OCI-LY7 (cell line): ENCODE measurements around the gene C19orf67. TPM values are rescaled to one million over a fixed set of nuclear protein-coding genes. Genes with fewer than 3 reads are reported as not detected.

ENCODE experiments used
- BruUV-seq: library from RNA; stranded (reverse); fragments of 400-500 nt; replicated peaks from 2 replicates; lab custom pipeline; 2021; lab: Mats Ljungman, UMichigan
- CTCF ChIA-PET: fragments of 300-600 bp; sonication (Branson Sonifier 250); formaldehyde crosslinking; loops from one replicate; lab custom pipeline; 2022; ENCODE audit warnings: antibody characterized with exemption; ENCODE audit not compliant: unreplicated experiment; lab: Charles Lee
- POLR2A ChIA-PET: fragments of 300-600 bp; sonication (Branson Sonifier 250); formaldehyde crosslinking; loops from one replicate; lab custom pipeline; 2022; ENCODE audit warnings: antibody characterized with exemption; lab: Charles Lee
- DNase-seq: peaks from one replicate; pipeline ENCODE4 v3.0.0-alpha.2; 2015; ENCODE audit warnings: low spot score
- H2AFZ ChIP-seq: fragments of 200-600 bp; sonication (generic), shearing (Covaris generic); 2 replicates; pipeline ENCODE4 v1.6.1; 2014; ENCODE audit warnings: mild to moderate bottlenecking, antibody characterized with exemption, low read length, moderate library complexity
- H3K27ac ChIP-seq: fragments of 200-600 bp; sonication (generic); 2 replicates; pipeline ENCODE4 v1.5.1; 2014; ENCODE audit warnings: mixed run types, low read depth, mild to moderate bottlenecking, moderate library complexity, low read length, inconsistent platforms; ENCODE audit not compliant: poor library complexity, severe bottlenecking
- H3K36me3 ChIP-seq: fragments of 200-600 bp; sonication (generic); 2 replicates; pipeline ENCODE4 v1.6.1; 2014; ENCODE audit warnings: mild to moderate bottlenecking, antibody characterized with exemption, low read length, moderate library complexity, mixed read lengths; ENCODE audit not compliant: insufficient read depth
- H3K4me1 ChIP-seq: fragments of 200-600 bp; sonication (generic); 2 replicates; pipeline ENCODE4 v1.5.1; 2014; ENCODE audit warnings: mild to moderate bottlenecking, low read length; ENCODE audit not compliant: insufficient read depth, poor library complexity, severe bottlenecking
- H3K4me2 ChIP-seq: fragments of 200-600 bp; sonication (generic); 2 replicates; pipeline ENCODE4 v1.6.1; 2014; ENCODE audit warnings: mild to moderate bottlenecking, low read length
- H3K4me3 ChIP-seq: fragments of 200-600 bp; sonication (generic); 2 replicates; pipeline ENCODE4 v1.5.1; 2014; ENCODE audit warnings: mild to moderate bottlenecking, low read depth, low read length; ENCODE audit not compliant: poor library complexity, severe bottlenecking
- H3K79me2 ChIP-seq: fragments of 200-600 bp; sonication (generic); 2 replicates; pipeline ENCODE4 v1.6.1; 2016; ENCODE audit warnings: low read depth, mild to moderate bottlenecking, low read length, moderate library complexity, mixed read lengths; ENCODE audit not compliant: insufficient read depth
- H3K9me2 ChIP-seq: fragments of 200-600 bp; sonication (generic); 2 replicates; pipeline ENCODE4 v1.6.1; 2016; ENCODE audit warnings: mild to moderate bottlenecking, low read length, mixed read lengths; ENCODE audit not compliant: insufficient read depth
- H3K9me3 ChIP-seq: fragments of 200-600 bp; sonication (generic); 2 replicates; pipeline ENCODE4 v1.6.1; 2014; ENCODE audit warnings: mild to moderate bottlenecking, mixed run types, low read length, mixed read lengths
- H4K20me1 ChIP-seq: fragments of 200-600 bp; sonication (generic); 2 replicates; pipeline ENCODE4 v1.6.1; 2014; ENCODE audit warnings: mild to moderate bottlenecking, antibody characterized with exemption, low read length, moderate library complexity, mixed read lengths; ENCODE audit not compliant: insufficient read depth
- CTCF ChIP-seq: fragments of 200-600 bp; sonication (generic); conservative IDR thresholded peaks from 2 replicates; pipeline ENCODE4 v1.5.1; 2014; ENCODE audit warnings: mild to moderate bottlenecking, antibody characterized with exemption, low read length, moderate library complexity, mixed read lengths
- EZH2phosphoT487 ChIP-seq: fragments of 200-600 bp; sonication (generic); IDR thresholded peaks from 2 replicates; pipeline ENCODE4 v1.6.1; 2018; ENCODE audit warnings: low read depth, borderline replicate concordance, mild to moderate bottlenecking, mixed run types, antibody characterized with exemption, low read length, moderate library complexity, mixed read lengths
- intact Hi-C: fragments of 100-400 bp; cut with micrococcal nuclease; formaldehyde crosslinking; loops from one replicate; pipeline ENCODE4 v1.10.0; 2022; ENCODE audit not compliant: unreplicated experiment
- total RNA-seq, 2 experiments: library from RNA; depleted of rRNA in 1 of 2; stranded (reverse); fragments of >200 nt in 1 of 2; shearing (Covaris generic) in 1 of 2; gene quantifications; 2 replicates each; pipeline ENCODE4 v1.2.3, GENCODE V29; 2014 to 2022

Gene C19orf67
- total RNA-seq, 2 experiments from 2014 or later: 1.4 to 2.6 TPM

- DNase-seq: peak; percentile 88
- peak overlapping the region; percentile 76 for H3K4me3 ChIP-seq
- no peaks in the 10 kb centered on the region for H3K79me2 ChIP-seq
- ChIA-PET CTCF (no interaction called here), POLR2A (interaction anchor here (0.5 kb wide), 1 partner anchor 142 kb away, joined by 3 read pairs; no protein-coding TSS in a partner anchor)
- no peaks in the 10 kb centered on the region for H3K9me2 ChIP-seq
- no peak; the same call in 1 of the 2 replicates for TF ChIP-seq CTCF
- no peak for TF ChIP-seq EZH2phosphoT487
- intact Hi-C loops: loop anchor here (1.0 to 10.0 kb wide), 4 partner anchors 16 to 479 kb away; partner anchors contain the start of gene ASF1B
- no TSS peak for BruUV-seq
- peaks cover 29% of the 10 kb centered on the region for H3K4me1 ChIP-seq
- H3K9me3 ChIP-seq: no peaks in the 10 kb centered on the region
- H2AFZ ChIP-seq: peak overlapping the region; percentile 76
- H3K27ac ChIP-seq: peak overlapping the region; percentile 62
- peak overlapping the region; percentile 97 for H3K4me2 ChIP-seq
- no peaks in the 10 kb centered on the region for H4K20me1 ChIP-seq
- no peaks in the 10 kb centered on the region for H3K36me3 ChIP-seq
Observed at GRCh38 chr19:14073261-14073924, 12.2 kb downstream of the C19orf67 start.

- intact Hi-C loops: loop anchor here (1.0 to 10.0 kb wide), 5 partner anchors 17 to 478 kb away; partner anchors contain the start of gene ASF1B
- Histone ChIP-seq H3K9me2 (no peaks in the 10 kb centered on the region), H4K20me1 (no peaks in the 10 kb centered on the region), H3K79me2 (no peaks in the 10 kb centered on the region), H3K4me3 (peak within 1 kb of the TSS; percentile 76), H2AFZ (peak within 1 kb of the TSS; percentile 76), H3K4me1 (peaks cover 26% of the 10 kb centered on the region), H3K27ac (peak within 1 kb of the TSS; percentile 62), H3K36me3 (no peaks in the 10 kb centered on the region), H3K4me2 (peak within 1 kb of the TSS; percentile 97), H3K9me3 (no peaks in the 10 kb centered on the region)
- TF ChIP-seq CTCF (no peak), EZH2phosphoT487 (no peak)
- ChIA-PET POLR2A (no interaction called here), CTCF (interaction anchor here (1.5 kb wide), 1 partner anchor 17 kb away, joined by 3 read pairs; no protein-coding TSS in a partner anchor)
- peak; percentile 49 for DNase-seq
- no TSS peak for BruUV-seq
Observed at GRCh38 chr19:14072535-14073260, 12.9 kb downstream of the C19orf67 start, which contains the start of gene MISP3. MISP3 (plus strand) TSS chr19:14072786; CDS start chr19:14073310, 524 bp downstream.
